ENCODE measurements around the gene STKLD1.

The STKLD1 gene

DNA sequence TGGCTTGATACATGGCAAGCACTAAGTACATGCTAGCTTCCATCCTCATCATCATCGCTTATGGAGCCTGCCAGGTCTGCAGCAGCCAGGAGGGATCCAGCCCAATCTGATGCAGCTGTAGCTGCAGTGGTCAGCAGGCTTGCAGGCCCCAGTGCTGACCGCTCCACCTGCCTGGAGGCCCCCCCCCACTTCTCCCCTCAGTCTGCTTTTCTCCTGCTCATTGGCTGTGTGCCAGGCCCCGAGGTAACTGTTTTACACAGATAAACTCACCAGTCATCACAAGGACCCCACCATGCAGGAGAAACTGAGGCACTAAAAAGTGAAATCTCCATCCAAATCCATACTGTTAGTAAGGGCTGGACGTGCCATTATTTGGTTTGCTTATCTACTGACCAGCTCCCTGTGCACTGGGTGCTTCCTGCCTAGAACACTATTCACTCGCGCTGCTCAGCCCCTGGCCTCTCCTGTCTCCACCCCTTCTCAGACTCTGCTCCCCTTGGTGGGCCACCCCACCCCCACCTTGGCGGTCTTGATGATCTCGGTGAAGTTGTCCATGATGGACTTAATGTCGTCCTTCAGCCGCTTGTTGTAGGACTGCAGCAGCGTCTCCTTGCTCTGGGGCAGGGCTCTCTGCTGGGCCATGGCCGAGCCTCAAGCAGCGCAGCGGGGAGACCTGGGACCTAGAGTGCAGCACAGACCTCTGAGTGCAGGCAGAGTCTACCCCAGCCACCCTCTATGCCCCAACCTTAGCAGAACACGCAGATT, 30.0 kb upstream of the STKLD1 start:
- DNase-seq, result no peak

DNA sequence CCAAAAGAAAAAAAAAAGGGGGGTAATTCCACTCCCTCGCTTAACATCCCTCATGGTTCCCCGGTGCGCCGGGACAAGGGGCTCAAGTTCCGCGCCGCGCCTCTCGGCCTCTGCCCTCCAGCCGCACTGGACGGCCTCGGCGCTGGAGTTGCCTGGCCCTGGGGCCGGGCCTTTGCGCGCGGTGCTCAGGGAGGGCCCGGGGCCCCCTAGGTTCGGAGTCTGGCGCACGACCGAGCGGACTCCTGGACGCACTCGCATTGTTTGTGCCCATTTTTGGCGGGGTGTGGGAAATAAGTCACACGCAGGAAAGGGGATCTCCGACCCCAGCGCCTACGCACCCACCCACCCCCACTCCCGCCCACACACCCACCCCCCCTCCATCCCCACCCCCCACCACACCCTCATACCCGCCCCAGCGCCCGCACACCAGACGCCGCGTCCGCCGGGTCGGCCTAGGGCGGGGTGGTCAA, 28.6 kb upstream of the STKLD1 start:
- DNase-seq, result peak; percentile 50 to 62

DNA sequence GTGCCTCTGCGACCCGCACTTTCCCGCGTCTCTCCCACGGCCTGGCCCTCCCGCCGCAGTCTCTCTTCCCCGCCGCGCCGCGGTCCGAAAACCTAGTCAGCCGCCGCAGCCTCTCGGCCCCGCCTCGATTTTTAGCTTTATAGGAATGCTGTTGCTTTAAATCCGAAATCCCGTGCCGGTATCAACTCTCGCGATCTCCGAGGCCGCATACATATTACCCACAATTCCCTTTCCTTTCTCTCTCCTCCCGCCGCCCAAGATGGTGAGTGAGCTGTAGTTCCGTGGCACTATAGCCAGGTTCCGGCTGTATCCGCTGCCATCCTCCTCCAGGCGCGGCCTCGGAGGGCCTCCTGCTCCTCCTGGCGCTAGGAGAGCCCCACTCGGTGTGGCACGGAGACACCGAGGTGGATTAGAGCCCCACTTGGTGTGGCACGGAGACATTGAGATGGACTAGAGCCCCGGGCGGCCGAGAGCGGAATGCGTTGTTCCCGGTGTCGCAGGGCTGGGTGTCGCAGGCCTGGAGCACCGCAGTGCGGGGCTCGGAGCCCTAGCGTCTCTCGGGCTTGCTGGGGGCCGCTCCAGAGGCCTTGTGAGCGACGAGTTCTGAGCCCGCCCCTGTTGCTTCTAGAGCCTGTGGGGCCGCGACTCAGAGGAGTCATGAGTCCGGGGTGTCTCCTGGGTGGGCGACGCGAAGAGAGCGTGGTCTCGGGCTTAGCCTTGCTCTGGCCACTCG, 28.0 kb upstream of the STKLD1 start, which contains the start of the genes MED22 and RPL7A:
Gene MED22 (minus strand): TSS at position 147 of the 733 bp plus-strand sequence. CDS start 1,469 bp downstream, outside the sequence.
Gene RPL7A (plus strand): TSS at position 234 of the 733 bp plus-strand sequence. CDS start 26 bp downstream, at position 260.
- DNase-seq, result peak; percentile 94 to 95

DNA sequence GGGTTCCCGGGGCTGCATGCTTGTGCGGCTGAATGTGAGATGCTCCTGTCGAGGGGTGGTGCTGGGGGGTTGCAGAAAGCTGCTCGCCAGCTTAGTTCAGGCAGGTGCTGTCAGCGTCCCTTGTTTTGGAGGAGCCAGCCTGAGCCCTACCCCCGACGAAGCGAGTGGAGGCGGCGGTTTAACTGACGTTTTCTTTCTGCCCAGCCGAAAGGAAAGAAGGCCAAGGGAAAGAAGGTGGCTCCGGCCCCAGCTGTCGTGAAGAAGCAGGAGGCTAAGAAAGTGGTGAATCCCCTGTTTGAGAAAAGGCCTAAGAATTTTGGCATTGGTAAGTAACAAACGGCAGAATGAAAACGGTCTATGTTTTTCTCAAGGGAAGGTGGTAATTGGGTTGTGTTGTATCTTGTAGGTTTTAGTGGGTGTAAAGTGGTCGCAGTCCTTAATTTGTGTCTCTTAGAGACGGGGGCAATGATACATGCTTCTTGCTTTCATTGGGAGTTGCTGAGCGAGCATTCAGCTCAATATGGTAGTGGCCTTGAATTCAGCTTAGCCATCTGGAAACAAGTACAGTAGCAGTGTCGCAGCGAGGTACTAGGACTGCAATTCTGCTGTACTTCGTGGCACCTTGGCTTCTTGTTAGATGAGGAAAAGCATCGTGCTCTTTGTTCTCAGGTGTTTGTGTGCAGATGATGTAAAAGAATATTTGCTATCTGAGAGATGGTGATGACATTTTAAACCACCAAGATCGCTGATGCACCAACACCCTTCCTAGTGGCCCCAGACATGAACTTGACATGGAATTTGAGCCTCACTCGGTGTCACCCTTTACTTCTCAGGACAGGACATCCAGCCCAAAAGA, 27.2 kb upstream of the STKLD1 start:
- DNase-seq, result no peak

DNA sequence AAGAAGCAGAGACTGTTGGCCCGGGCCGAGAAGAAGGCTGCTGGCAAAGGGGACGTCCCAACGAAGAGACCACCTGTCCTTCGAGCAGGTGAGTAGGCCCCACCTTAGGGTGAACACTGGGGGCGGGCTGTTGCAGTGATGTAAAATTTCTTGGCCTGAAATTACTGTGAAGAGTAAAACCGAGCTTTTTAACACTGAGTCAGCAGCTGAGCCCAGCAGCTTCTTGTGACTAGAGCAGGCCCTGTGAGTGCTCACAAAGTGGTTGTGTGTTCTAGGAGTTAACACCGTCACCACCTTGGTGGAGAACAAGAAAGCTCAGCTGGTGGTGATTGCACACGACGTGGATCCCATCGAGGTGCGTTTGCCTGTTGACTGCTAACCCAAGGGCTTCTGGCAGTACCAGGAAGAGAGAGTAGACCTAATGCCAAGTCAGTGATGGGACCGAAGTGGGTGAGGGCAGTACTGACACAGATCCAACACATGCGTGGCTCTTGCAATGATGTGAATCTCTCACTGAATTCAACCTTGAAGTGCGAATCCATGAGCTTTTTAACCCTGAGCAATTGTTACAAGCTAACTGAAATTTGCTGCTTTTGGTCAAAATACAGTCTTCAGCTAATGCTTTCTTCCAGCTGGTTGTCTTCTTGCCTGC, 26.1 kb upstream of the STKLD1 start:
- no peak for DNase-seq

DNA sequence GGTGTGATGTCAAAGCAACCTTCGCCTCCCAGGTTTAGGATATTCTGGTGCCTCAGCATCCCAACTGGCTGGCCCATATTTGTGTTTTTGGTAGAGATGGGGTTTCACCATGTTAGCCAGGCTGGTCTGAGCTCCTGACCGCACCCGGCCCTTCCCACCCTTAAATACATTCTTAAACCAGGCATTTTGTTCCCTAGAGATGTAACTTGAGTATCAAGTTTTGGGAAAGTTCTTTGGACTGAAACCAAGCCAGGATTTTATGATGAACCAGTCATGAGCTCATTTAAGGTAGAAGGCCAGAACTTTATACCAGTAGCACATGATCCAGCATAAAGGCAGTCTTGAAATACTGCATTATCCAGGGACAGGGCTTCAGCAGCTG, 24.6 kb upstream of the STKLD1 start:
- DNase-seq, result no peak

DNA sequence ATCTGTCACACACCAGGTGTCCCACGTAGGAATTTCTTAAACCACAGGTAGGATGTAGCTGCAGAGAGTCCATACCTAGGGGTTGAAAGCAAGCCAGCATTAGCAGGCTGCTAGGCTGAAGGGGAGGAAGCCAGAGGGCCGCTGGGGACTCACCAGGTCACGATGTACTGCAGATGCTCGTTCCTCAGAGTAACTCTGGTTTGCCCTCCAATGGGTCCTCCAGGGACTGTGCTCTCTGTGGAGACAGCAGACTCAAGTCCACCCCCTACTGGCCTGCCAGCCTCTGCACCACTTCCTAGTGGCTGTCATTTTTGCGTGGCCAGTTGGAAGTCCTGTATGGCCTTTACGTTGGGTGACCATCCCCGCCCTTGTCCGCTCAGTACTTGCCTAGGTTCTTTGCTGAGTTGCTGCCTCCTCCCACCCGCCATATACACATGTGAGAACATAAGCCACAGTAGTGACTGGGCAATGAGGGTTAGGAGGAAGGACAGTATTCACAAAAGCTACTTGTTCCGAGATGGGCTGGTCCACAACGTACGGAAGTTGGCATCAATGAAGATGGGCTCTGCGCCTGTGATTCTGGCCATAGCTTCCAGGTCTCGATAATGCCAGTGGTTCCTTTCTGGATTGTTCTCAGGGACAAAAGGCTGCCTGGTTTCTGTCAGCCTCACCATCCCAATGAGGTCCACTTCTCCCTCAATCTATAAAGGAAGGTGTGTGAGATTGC, 24.1 kb upstream of the STKLD1 start:
- DNase-seq, result peak; percentile 31 to 42

DNA sequence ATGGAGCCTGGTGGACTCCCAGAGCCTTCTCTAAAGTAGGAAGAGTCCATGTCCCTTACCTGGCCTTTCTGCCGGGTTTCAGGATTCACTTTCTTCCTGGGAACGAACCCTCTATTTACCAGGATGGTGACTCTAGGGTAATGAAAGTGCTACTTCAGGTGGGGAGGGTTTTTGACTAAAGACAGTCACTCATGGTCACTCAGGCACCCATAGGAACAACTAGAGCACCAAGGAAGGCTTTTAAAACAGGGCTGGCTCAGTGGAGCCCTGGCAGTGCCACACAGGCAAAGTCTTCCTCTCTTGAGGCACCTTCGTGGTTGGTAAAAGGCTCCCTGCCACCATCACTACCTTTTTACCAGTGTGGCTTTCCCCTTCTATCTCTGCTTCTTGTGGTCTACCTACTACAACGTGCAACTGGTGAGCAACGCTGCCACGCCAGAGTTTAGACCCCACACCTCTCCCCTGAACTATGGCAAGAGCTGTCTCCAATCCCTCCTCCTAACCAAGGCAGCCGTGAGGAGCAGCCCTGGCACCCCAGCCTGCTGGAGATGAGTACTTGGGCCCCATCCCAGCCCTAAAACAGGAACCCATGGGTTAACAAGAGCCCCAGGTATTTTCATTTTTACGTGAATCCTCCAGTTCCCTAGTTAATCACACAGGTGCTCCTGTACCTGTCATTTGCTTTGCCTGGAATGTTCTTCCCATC, 23.4 kb upstream of the STKLD1 start:
- no peak for DNase-seq

DNA sequence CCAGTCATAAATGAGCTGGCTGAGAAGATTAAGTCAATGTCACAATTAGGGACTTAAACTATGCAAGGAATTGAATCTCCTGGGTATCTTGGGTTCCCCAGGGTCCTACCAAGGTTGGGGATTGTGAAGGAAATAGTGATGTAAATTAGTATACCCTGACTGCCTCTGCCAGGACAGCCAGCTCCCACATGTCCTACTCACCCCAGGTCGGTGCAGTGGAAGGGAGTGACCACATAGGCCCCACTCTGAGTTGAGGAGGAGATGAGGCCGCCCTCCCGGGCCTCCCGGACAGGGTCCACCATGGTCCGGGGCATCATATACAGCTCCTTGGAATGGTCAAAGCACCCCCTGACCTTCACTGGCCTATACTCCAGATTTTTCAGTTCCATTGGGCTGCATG, 22.6 kb upstream of the STKLD1 start:
- no peak for DNase-seq

DNA sequence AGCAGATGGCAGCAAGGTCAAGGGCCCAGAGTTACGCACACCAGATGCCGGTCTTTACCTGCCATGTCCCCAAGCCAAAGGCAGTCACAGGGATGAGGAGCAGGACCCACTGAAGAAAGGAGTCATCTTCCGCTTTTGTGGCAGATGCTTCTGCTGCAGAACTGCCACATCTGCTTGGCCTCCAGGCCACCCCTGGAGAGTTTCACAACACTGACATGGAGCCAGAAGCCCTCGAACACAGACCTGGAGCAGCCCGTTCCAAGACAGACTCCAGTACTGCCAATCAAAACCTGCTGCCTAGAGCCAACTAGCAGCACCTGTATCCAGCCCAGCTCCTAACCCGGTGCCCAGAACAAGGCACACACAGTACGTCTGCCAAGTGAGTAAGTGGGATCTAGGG, 21.4 kb upstream of the STKLD1 start:
- no peak for DNase-seq

DNA sequence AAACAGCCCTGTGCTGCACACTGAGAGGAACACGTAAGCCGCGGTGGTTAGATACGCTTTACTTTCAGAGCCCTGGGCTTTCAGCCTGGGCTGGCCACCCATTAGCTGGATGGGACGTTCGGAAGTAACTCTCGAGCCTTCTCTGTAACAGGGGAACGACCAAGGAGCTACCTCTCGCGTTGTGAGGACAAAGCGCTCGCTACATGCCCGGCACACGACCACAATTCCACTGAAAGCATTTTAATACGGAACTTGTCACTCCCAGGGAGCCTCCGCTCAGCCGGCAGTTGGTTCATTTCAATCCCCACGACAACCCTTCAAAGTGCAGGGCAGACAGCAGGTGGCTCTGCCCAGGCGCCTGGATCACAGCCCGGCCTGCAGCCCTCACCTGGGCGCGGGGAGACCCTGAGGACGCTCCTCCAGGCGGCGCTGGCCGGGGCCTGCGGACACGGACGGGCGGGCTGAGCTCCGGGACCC, 20.2 kb upstream of the STKLD1 start:
- DNase-seq, result no peak

DNA sequence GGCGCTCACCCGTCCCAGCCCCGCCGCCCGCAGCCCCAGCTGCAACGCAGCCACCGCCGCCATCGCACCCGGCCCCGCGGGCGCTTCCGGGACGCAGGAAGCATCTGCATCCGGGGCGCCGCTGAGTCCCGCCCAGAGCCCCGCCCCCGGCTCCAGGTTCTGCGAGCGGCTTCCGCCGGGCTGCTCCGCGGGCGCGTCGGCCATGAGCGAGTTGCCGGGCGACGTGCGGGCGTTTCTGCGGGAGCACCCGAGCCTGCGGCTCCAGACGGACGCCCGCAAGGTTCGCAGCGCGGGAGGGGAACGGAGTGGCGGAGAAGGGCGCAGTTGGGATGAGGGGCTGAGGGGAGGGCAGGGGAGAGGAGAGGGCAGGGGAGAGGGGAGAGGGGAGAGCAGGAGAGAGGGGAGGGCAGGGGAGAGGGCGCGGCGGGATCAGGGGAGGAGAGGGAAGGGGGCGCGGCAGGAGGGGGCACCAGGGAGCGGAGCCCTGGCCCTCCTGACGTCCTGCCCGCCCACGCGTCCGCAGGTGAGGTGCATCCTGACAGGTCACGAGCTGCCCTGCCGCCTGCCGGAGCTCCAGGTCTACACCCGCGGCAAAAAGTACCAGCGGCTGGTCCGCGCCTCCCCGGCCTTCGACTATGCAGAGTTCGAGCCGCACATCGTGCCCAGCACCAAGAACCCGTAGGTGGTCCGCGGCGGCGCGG, 19.6 kb upstream of the STKLD1 start, which contains the start of the genes SURF1 and SURF2:
Gene SURF1 (minus strand): TSS at position 97 of the 701 bp plus-strand sequence. CDS start 34 bp downstream, at position 63.
Gene SURF2 (plus strand): TSS at position 160 of the 701 bp plus-strand sequence. CDS start 43 bp downstream, at position 203.
- peak; percentile 85 to 91 for DNase-seq

DNA sequence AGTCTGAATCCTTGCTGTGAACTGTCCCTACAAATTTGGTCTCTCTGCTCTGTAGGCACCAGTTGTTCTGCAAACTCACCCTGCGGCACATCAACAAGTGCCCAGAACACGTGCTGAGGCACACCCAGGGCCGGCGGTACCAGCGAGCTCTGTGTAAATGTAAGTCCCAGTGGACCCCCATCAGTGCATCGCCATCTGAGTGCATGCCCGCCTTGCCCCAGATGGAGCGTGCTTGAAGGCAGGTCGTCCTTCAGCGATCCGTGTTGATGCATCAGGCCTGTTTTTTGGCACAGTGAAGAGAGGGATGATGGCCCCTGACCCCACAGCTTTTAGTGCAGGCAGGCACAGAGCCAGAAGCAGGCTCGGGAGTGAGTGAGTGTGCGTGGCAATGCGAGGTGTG, 18.5 kb upstream of the STKLD1 start:
- DNase-seq, result no peak

DNA sequence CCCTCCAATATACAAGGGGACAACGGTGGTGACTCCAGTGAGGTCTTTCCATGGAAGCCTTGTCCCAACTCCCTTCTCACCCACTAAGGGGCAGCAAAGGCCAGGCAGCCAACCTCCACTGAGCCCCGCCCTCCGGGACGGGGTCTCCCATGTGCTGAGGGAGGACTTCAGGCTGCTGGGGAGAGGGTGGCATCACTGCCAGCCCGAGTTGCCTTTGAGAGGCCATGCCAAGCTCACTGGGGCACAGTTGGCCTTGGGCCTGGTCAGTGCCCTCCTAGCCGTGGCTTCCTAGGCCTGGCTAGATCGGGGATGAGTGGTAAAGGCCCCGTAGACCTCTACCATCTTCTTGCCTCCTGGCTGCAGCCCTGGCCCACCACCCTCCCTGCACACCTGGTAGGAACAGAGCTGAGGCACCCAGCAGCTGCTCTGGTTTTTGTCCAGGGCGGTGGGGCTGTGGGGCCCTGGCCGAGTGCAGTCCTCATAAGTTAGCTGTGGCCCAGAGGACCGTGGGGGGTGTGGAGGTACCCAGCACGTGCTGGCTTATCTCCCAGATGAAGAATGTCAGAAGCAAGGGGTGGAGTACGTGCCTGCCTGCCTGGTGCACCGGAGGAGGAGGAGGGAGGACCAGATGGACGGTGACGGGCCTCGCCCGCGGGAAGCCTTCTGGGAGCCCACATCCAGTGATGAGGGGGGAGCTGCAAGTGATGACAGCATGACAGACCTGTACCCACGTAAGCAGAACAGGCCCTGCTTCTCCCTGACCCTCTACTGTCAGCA, 16.6 kb upstream of the STKLD1 start:
- no peak for DNase-seq

DNA sequence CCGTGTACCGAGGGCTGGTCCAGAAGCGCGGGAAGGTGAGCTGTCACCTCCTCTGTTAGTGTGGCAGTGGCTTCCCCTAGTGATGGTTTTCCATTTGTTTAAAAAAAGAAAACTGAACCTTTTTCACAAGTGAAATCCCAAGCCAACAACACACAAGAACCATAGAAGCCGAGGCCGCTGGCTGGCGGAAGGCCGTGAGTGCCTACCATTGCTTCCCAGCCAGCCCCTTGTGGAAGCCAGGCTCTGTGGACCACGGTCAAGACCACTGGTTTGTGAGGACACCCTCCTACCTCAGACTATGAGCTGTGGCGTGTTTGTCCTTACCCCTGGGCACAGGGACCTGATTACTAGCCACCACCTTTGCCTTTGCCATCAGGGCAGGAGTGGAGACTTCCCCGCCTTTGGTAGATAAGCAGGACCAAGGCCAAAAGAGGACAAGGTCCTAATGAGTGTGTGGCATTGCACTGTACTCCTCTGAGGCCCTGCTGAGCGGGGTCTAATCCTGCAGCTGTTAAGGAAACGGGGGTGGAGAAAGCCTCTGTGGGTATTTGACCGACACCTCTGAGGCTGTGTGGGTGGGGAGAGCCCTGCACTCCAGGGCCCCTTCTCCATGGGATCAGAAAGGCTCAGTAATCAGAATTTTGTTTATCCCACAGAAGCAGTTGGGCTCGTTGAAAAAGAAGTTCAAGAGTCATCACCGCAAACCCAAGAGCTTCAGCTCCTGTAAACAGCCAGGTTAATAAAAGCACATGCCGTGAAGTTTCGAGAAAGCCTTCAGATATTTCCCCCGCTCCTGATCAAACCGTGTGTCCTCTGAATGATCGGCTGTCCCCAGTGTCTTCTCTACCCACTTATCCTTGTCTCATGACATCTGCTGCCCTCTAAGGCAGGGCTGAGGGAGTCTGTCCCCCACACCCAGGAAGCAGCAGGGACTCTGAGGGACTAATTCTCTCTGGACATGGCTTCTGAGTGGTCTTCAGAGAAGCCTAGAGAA, 15.5 kb upstream of the STKLD1 start:
- DNase-seq, result no peak

DNA sequence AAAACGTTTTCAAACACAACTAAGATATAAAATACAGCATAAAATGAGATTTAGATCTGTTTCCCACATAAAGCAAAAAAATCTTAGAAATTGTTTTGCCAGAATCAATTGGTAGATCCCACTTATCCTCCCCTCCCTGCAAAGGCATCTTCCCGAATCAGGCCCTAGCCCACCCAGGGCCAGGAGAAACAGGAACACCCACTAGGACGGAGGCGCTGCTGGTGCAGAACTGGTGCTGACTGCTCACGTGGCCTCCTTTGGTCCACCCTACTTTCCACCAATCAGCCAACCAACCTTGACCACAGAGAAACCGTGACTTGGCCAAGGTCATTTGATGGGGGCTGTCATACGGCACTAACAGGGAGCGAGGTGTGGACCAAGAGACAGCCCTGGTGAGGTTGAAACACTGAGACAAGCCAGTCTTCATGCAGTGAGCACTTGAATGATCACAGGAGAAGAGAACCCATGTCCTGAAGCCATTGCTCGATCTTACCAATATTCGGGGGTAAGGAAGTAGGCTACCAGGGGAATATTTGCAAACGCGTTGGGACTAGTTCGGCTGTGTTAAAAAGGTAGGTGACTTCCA, 14.6 kb upstream of the STKLD1 start:
- no peak for DNase-seq

DNA sequence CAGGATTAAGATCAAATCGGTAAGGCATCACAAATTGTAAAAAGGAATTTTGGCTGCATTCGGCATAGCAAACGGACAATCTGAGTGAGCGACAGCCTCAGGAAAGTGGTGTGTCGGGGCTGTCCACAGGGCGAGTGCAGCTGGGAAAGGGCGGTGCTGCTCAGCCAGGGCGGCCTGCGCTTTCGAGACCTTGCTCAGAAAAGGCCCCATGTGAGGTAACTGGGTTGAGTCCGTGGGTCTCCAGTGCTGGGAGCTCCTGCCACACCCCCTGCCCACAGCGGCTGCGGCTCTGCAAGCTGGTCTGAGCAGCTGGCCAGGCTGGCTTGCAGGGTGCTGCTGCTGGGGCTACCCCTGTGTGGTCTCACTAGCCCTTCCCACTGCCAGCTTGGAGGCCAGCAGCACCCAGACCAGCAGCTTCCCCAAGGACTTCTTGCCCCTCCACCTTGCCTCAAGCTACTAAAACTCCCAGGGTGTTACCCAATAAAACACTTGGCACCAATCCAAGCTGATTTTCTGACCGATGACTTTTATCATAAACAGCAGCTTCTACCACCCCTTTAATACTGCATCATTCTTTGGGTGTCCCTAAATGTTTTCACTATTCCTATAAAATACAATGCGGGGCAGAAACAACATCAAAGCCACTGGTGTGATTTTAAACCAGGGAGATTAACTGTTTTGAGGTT, 13.7 kb upstream of the STKLD1 start:
- no peak for DNase-seq

Measured in CD4-positive, alpha-beta T cell treated with Interferon alpha-2 for 1 hour (primary cell).